DLD1 (cell line): ENCODE measurements around the gene CALHM2.

Experiments
- in situ Hi-C: cut with HindIII; loops from 2 replicates; pipeline ENCODE4 v1.10.0; 2017; ENCODE audit warnings: low sequenced_read_pairs

Gene CALHM2

DNA sequence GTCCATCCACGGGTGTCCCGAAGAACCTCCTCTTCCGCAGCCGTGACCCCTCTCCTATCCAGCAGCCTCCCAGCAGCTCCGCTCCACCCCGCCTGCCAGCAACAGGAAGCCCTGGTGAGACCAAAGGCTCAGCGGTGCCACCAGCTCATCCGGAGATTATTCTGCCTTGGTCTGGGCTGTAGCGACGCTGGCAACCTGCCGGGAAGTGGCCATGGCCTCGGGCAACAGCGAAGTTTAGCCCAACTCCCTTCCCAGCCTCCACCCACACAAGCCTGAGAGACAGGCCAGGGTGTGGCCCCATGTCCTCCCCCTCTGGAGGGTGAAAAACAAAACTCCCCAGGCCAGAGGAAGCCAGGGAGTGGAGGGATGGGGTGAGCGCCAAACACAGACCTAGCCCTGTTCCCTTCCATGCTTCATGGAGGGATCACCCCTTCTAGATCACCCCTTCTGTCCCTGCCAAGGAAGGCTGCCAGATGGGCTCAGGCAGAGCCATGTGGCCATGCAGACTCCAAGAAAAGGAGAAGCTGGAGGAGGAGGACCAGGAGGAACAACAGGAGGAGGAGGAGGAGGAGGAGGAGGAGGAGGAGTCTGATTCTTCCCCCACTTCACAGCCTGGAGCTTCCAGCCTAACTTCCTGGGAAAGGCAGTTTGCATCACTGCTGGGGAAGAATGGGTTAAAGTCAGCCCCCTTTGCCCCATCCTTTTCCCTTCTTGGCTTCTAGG lies 918 bp downstream of the CALHM2 start:
- in situ Hi-C loops: loop anchor here (5.0 kb wide), 1 partner anchor 41 kb away; the partner anchor contains the start of gene NEURL1

- in situ Hi-C loops: loop anchor here (5.0 kb wide), 1 partner anchor 42 kb away; the partner anchor contains the start of gene NEURL1
Measured at GRCh38 chr10:103450201-103450695, 1.9 kb downstream of the CALHM2 start.

- in situ Hi-C loops: loop anchor here (5.0 kb wide), 1 partner anchor 43 kb away; the partner anchor contains the start of gene NEURL1
Measured at GRCh38 chr10:103449208-103450144, 2.7 kb downstream of the CALHM2 start.

- in situ Hi-C loops: no loop called here
Measured at GRCh38 chr10:103448746-103449145, 3.4 kb downstream of the CALHM2 start.

GRCh38 chr10:103447187-103447586 lies 5.0 kb downstream of the CALHM2 start:
- in situ Hi-C loops: no loop called here

- in situ Hi-C loops: no loop called here
Measured at GRCh38 chr10:103445767-103446567, 6.2 kb downstream of the CALHM2 start.

DNA sequence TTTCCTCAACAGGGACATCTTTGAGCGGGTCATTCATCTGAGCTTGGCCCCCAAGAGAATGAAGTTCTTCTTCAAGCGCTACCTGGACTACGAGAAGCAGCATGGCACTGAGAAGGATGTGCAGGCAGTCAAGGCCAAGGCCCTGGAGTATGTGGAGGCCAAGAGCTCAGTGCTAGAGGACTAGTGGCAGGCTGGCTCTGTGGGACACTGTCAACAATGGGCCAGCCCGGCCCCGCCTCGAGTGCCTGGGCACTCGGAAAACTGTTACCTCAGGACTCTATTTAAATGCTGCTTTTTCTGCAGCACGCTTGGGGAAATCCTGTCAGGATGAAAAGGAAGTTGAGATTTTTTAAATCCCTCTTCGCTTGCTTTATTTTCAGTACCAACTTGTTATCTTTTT lies 6.8 kb downstream of the CALHM2 start:
- in situ Hi-C loops: no loop called here

- in situ Hi-C loops: no loop called here
Measured at GRCh38 chr10:103444478-103444877, 7.7 kb downstream of the CALHM2 start.

DNA sequence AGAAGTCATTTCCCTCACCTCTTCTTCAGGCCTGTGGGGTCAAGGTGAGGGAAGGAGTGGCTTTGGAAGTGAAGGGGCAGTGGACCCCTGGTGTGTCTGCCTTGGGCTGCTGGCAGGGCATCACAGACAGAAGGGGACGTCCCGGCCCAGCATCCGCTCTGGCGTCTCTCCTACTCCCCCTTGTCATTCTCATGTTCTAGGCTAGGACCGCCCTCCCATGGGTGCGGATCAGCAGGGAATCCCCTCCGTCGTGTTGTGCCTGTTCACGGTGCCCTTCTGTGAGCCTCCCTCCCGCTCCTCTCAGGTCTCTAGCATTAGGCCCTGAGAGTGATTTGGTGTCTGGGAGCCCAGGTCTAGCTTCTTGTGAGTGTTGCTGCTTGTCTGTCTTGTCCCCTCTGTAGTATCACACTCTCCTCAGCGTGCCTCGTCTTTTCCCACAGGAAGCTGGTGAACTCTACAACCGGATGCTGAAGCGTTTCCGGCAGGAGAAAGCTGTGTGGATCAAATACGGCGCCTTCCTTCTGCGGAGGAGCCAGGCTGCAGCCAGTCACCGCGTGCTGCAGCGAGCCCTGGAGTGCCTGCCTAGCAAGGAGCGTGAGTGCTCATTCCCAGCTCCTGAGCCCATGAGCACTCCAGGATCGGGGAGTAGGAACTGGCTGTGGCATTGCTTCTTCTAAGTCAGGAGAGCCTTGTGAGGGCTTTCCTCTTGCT lies 8.5 kb downstream of the CALHM2 start:
- in situ Hi-C loops: no loop called here

DNA sequence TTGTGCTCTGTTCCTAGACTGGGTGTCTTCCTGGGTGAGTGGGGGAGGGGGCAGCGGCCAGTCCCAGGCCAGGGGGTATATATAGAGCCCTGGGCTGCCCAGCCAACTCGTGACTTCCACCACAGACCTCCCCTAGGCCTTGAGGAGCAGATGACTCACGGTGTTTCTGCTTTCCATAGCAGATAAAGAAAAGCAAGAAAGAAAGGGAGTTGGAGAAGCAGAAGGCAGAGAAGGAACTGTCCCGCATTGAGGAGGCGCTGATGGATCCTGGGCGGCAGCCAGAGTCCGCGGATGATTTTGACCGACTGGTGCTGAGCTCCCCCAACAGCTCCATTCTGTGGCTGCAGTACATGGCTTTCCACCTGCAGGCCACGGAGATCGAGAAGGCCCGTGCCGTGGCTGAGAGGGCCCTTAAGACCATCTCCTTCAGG lies 10.1 kb downstream of the CALHM2 start:
- in situ Hi-C loops: no loop called here

- in situ Hi-C loops: no loop called here
Measured at GRCh38 chr10:103441611-103442010, 10.6 kb downstream of the CALHM2 start.

DNA sequence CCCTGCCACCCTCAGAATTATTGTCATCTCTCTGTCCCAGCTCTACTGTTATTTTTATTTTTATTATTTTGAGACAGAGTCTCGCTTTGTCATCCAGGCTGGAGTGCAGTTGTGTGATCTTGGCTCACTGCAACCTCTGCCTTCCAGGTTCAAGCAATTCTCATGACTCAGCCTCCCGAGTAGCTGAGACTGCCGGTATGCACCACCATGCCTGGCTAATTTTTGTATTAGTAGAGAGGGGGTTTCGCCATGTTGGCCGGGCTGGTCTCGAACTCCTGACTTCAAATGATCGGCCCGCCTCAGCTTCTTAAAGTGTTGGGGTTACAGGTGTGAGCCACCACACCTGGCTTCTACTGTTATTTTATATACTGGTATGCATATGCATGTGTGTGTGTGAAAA lies 11.0 kb downstream of the CALHM2 start:
- in situ Hi-C loops: no loop called here

DNA sequence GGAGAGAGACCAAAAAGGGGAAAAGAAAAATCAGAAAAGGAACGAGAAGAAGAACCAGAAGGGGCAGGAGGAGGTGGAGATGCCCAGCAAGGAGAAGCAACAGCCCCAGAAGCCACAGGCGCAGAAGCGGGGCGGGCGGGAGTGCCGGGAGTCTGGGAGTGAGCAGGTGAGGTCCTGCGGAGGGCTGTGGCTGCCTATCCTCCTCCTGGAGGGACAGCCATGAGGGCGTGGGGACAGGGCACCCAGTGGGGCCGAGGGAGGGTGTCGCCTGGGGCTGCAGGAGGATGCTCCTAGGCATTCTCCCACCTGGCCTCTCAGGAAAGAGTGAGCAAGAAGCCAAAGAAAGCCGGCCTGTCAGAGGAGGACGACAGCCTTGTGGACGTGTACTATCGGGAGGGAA lies 11.8 kb downstream of the CALHM2 start:
- in situ Hi-C loops: no loop called here

GRCh38 chr10:103439776-103440175 lies 12.4 kb downstream of the CALHM2 start:
- in situ Hi-C loops: no loop called here

DNA sequence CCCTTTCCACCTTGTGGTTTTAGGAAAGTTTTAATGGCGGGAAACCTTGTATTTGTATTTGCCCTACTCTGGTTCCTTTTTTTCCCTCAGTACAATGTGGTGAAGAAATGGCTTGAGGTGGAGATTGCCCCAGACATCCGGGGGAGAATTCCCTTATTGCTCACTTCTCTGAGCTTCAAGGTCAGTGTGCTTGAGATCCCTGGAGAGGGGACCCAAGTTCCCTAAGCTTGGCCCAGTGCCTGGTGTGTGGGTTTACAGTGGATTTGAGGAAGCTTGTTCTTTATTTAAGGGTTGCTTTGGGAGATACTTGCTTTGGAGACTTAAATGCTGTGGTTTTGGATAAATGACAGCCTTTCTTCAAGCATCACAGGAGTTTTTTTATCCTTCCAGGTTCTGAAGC lies 18.3 kb downstream of the CALHM2 start:
- in situ Hi-C loops: no loop called here

GRCh38 chr10:103431902-103432301 lies 20.3 kb downstream of the CALHM2 start:
- in situ Hi-C loops: no loop called here

GRCh38 chr10:103429647-103430046 lies 22.5 kb downstream of the CALHM2 start:
- in situ Hi-C loops: no loop called here

GRCh38 chr10:103428989-103429643 lies 23.1 kb downstream of the CALHM2 start:
- in situ Hi-C loops: no loop called here

- in situ Hi-C loops: no loop called here
Measured at GRCh38 chr10:103427866-103428265, 24.3 kb downstream of the CALHM2 start.

DNA sequence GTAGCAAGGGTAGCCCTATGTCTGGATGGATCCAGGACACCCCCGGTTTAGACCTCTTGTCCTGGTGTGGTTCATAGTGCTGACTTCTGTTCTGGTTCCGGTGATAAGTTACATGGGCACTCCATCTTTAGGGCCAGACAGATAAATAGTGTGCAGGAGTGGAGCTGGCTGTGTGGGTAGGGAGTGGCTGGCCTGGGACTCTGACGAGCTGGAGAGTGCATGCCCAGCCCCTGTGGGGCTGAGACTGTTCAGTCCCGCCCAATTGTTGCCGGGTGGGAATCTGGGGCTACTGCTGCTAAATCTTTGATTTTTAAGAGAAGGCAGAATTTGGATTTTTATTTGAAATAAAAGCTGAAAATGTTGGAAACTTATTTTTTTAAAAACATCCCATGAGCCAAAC lies 28.4 kb downstream of the CALHM2 start:
- in situ Hi-C loops: no loop called here
